HG03095 (cell line): ENCODE results near the gene LINGO4.

ENCODE experiments used
- ATAC-seq: cut with Tn5 transposase; IDR thresholded peaks from one replicate; pipeline ENCODE4 v1.9.1; 2021; ENCODE audit warnings: moderate library complexity; ENCODE audit not compliant: unreplicated experiment

LINGO4 gene

GRCh38 chr1:151805066-151805820 lies at the start of gene LINGO4:
Gene LINGO4, minus strand, starts transcription at chr1:151805419. Its CDS starts 2,715 bp downstream, at chr1:151802704.
- ATAC-seq, result no peak

GRCh38 chr1:151854658-151855057 lies 49.4 kb upstream of the LINGO4 start:
- no peak for ATAC-seq

GRCh38 chr1:151853411-151853943 lies 48.3 kb upstream of the LINGO4 start, which contains the start of gene THEM5:
Gene THEM5, minus strand, starts transcription at chr1:151853712. Its CDS starts 147 bp downstream, at chr1:151853565.
- ATAC-seq, result no peak

- ATAC-seq, result no peak
Measured at GRCh38 chr1:151852733-151853132, 47.5 kb upstream of the LINGO4 start.

- ATAC-seq, result no peak
Measured at GRCh38 chr1:151851886-151852285, 46.7 kb upstream of the LINGO4 start.

- no peak for ATAC-seq
Measured at GRCh38 chr1:151849871-151850270, 44.7 kb upstream of the LINGO4 start.

GRCh38 chr1:151849126-151849525 lies 43.9 kb upstream of the LINGO4 start:
- no peak for ATAC-seq

- no peak for ATAC-seq
Measured at GRCh38 chr1:151847867-151848596, 42.8 kb upstream of the LINGO4 start.

- ATAC-seq, result no peak
Measured at GRCh38 chr1:151846686-151847237, 41.5 kb upstream of the LINGO4 start.

- no peak for ATAC-seq
Measured at GRCh38 chr1:151846062-151846568, 40.9 kb upstream of the LINGO4 start.

- ATAC-seq, result no peak
Measured at GRCh38 chr1:151843398-151843797, 38.2 kb upstream of the LINGO4 start.

GRCh38 chr1:151841141-151841540 lies 35.9 kb upstream of the LINGO4 start:
- no peak for ATAC-seq

GRCh38 chr1:151840421-151840820 lies 35.2 kb upstream of the LINGO4 start:
- no peak for ATAC-seq

- no peak for ATAC-seq
Measured at GRCh38 chr1:151839457-151840403, 34.5 kb upstream of the LINGO4 start, which contains the start of gene C2CD4D. Gene C2CD4D, minus strand, starts transcription at chr1:151839820. Its CDS starts 831 bp downstream, at chr1:151838989.

- no peak for ATAC-seq
Measured at GRCh38 chr1:151839082-151839412, 33.8 kb upstream of the LINGO4 start.

GRCh38 chr1:151838222-151839081 lies 33.2 kb upstream of the LINGO4 start:
- ATAC-seq, result no peak

GRCh38 chr1:151837884-151838221 lies 32.6 kb upstream of the LINGO4 start:
- no peak for ATAC-seq

GRCh38 chr1:151837197-151837596 lies 32.0 kb upstream of the LINGO4 start:
- ATAC-seq, result no peak

- no peak for ATAC-seq
Measured at GRCh38 chr1:151835596-151835995, 30.4 kb upstream of the LINGO4 start.
